ENCODE measurements around the gene PRDM15.

Gene PRDM15

GRCh38 chr21:41846033-41846317, 33.2 kb downstream of the PRDM15 start:
- ChIA-PET CTCF (interaction anchor here (1.1 to 2.3 kb wide), 3 partner anchors 9 to 29 kb away, joined by 3 to 10 read pairs (median 7); no protein-coding TSS in a partner anchor), POLR2A (no interaction called here)

DNA sequence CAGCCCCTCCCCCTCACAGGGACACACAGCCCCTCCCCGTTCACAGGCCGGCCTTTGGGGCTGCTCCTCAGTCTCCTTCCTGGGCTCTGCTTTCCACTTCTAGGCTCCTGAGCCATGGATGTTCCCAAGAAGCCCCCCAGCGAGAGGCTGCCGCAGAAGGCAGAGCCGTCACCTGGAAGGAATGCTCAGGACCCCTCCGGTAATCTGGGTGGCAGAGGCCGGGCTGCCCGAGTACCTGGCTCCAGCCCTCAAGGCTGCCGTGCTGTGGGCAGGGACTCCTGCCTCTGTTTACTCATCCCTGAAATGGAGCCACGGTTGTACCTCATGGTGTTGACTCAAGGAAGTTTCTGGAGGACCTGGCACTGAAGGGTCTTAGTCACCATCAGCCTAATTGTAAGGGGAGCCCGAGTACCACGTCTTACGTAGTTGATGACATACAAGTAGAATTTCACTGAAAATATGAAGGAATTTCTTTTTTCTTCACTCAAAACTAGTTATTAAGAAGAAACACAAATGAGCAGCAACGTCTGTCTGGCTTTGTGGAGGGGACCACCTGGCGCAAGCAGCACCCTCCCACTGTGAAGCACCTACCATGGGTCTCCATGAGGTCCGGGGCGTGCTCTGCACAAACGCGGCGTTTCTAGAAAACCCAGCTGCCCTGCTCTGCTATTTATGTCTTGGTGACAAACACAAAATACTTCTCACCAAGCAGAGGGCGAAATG, 33.7 kb downstream of the PRDM15 start:
- ChIA-PET POLR2A (no interaction called here), CTCF (interaction anchor here (2.3 kb wide), 1 partner anchor 29 kb away, joined by 10 read pairs; no protein-coding TSS in a partner anchor)
- no peak for TF ChIP-seq CTCF (IDR thresholded peaks at IDR 0.05; ENCODE audit: insufficient read depth, low read length, missing control alignments)
- no peak overlapping the region for H3K4me3 ChIP-seq (ENCODE audit: low read depth, low read length)
- DNase-seq (ENCODE audit: low read depth, low spot score), result no peak

More at GRCh38 chr21:41846033-41846317, 33.2 kb downstream of the PRDM15 start:
- no peak for TF ChIP-seq CTCF (IDR thresholded peaks at IDR 0.05; ENCODE audit: insufficient read depth, low read length, missing control alignments)
- no peak for DNase-seq (ENCODE audit: low read depth, low spot score)
- no peak overlapping the region for H3K4me3 ChIP-seq (ENCODE audit: low read depth, low read length)

DNA sequence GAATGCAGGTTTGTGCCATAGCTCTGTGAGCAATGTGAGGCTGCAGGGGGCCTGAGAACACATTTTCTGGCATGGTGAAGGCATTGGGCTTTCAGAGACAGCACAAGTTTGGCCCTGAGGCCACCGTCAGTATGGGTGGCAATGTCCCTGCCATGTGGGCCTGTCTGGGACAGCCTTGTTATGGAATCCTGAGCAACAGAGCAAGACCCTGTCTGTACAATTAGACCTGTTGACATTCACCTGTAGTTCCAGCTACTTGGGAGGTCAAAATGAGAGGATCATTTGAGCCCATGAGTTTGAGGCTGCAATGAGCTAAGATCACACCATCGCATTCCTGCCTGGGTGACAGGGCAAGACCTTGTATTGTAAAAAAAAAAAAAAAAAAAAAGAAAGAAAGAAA, 35.6 kb downstream of the PRDM15 start:
- POLR2A ChIA-PET, result no interaction called here
- no peak for DNase-seq (ENCODE audit: low read depth, low spot score)
- TF ChIP-seq CTCF (IDR thresholded peaks at IDR 0.05; ENCODE audit: insufficient read depth, low read length, missing control alignments), result no peak
- H3K4me3 ChIP-seq (ENCODE audit: low read depth, low read length), result no peak overlapping the region
- CTCF ChIA-PET, result interaction anchor here (0.9 kb wide), 1 partner anchor 26 kb away, joined by 3 read pairs; no protein-coding TSS in a partner anchor

DNA sequence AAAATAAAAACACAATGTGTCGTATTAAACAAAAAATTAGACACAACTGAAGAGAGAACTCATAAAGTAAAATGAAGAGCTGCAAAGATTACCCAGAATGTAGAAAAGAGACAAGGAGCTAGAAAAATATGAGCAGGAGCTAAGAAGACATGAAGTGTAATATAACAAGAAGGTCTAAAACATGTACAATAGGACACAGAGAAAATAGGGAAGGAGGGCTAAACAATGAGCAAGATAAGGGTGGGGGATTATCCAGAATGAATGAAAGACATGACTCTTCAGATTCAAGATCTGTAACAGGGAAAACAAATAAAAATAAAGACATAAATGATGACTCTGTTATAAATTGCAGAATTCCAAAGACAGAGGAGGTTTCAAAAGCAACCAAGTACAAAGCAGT, 38.3 kb downstream of the PRDM15 start:
- no peak overlapping the region for H3K4me3 ChIP-seq (ENCODE audit: low read depth, low read length)
- POLR2A ChIA-PET, result no interaction called here
- TF ChIP-seq CTCF (IDR thresholded peaks at IDR 0.05; ENCODE audit: insufficient read depth, low read length, missing control alignments), result no peak
- DNase-seq (ENCODE audit: low read depth, low spot score), result no peak
- CTCF ChIA-PET, result interaction anchor here (0.7 to 1.9 kb wide), 3 partner anchors 12 to 276 kb away, joined by 3 to 10 read pairs (median 5); no protein-coding TSS in a partner anchor

DNA sequence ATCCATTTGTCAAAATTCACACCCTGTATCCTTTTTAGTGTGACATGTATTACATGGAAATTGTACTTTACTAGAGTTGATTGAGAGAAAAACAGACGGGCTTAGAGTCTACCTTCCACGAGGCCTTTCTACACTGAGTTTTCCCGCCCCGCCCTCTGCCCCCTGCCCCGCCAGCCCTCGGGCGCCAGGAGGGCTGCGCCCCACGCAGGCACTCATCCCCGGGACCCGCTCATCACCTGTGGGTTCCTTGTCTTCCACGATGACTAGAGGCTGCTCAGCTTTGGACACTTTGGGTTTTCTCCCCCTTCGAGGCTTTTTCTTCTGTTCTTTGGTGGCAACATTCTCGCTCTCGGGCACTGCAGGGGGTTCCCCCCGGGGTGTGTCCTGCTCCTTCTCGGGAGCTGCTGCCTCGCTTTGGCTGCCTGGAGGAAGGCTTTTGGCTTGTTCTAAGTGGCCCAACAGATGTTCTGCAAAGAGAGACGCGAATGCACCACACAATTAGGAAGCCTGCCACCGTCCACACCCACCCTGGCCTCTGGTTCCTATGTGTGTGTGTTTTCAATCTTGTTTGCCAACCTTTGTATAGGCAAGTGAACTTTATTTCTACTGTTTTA, 39.6 kb downstream of the PRDM15 start:
- H3K4me3 ChIP-seq (ENCODE audit: low read depth, low read length), result no peak overlapping the region
- no peak for DNase-seq (ENCODE audit: low read depth, low spot score)
- no peak for TF ChIP-seq CTCF (IDR thresholded peaks at IDR 0.05; ENCODE audit: insufficient read depth, low read length, missing control alignments)
- CTCF ChIA-PET, result interaction anchor here (1.1 kb wide), 1 partner anchor 23 kb away, joined by 3 read pairs; no protein-coding TSS in a partner anchor
- POLR2A ChIA-PET, result no interaction called here

- no peak for DNase-seq (ENCODE audit: low read depth, low spot score)
- CTCF ChIA-PET, result interaction anchor here (2.0 to 2.8 kb wide), 2 partner anchors 9 to 21 kb away, joined by 7 to 16 read pairs; no protein-coding TSS in a partner anchor
Measured at GRCh38 chr21:41837756-41838297, 41.3 kb downstream of the PRDM15 start.

More at GRCh38 chr21:41837756-41838297, 41.3 kb downstream of the PRDM15 start:
- H3K4me3 ChIP-seq (ENCODE audit: low read depth, low read length), result no peak overlapping the region
- no peak for TF ChIP-seq CTCF (IDR thresholded peaks at IDR 0.05; ENCODE audit: insufficient read depth, low read length, missing control alignments)
- POLR2A ChIA-PET, result no interaction called here

All from AG04449 (cell line).